ENCODE data around the gene LCP1. TPM values are rescaled to one million over a fixed set of nuclear protein-coding genes. Genes with fewer than 3 reads are reported as not detected.

The LCP1 gene
- total RNA-seq, 2 experiments from 2014 or later, result 266 to 276 TPM

- Histone ChIP-seq H3K27ac (ENCODE audit: low read depth in 1 of 2, low read length in 2 of 2) (no peak overlapping the region), H3K36me3 (ENCODE audit: insufficient read depth, low read length) (peaks cover 2% of the 10 kb centered on the region), H3K4me1 (ENCODE audit: insufficient read depth, low read length) (peaks cover 17% of the 10 kb centered on the region), H3K4me3 (ENCODE audit: low read length) (no peak overlapping the region), H3K9me3 (ENCODE audit: control insufficient read depth in 1 of 2, insufficient read depth in 1 of 2, low read length in 2 of 2) (no peaks in the 10 kb centered on the region), H3K27me3 (ENCODE audit: control insufficient read depth in 1 of 2, insufficient read depth in 2 of 2, low read length in 2 of 2) (no peaks in the 10 kb centered on the region)
- ChIA-PET POLR2A (no interaction called here), CTCF (interaction anchor here (0.6 kb wide), 1 partner anchor 171 kb away, joined by 3 read pairs; no protein-coding TSS in a partner anchor)
- TF ChIP-seq, protein P1, sequence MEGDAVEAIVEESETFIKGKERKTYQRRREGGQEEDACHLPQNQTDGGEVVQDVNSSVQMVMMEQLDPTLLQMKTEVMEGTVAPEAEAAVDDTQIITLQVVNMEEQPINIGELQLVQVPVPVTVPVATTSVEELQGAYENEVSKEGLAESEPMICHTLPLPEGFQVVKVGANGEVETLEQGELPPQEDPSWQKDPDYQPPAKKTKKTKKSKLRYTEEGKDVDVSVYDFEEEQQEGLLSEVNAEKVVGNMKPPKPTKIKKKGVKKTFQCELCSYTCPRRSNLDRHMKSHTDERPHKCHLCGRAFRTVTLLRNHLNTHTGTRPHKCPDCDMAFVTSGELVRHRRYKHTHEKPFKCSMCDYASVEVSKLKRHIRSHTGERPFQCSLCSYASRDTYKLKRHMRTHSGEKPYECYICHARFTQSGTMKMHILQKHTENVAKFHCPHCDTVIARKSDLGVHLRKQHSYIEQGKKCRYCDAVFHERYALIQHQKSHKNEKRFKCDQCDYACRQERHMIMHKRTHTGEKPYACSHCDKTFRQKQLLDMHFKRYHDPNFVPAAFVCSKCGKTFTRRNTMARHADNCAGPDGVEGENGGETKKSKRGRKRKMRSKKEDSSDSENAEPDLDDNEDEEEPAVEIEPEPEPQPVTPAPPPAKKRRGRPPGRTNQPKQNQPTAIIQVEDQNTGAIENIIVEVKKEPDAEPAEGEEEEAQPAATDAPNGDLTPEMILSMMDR (IDR thresholded peaks at IDR 0.05), result no peak
- no peak overlapping the region for H3K27ac Mint-ChIP-seq
- intact Hi-C loops (cut with DNase I, micrococcal nuclease), result loop anchor here (5.0 to 10.0 kb wide), 2 partner anchors 64 to 276 kb away; no protein-coding TSS in a partner anchor
- no peaks in the 10 kb centered on the region for H3K27me3 Mint-ChIP-seq
- H3K4me3 Mint-ChIP-seq, result no peak overlapping the region
- H3K36me3 Mint-ChIP-seq (ENCODE audit: low read depth), result peaks cover 3% of the 10 kb centered on the region
- no peak for DNase-seq
- no peak for ATAC-seq (ENCODE audit: poor library complexity)
- peaks cover 50% of the 10 kb centered on the region for H3K4me1 Mint-ChIP-seq (ENCODE audit: low read depth)
- no peaks in the 10 kb centered on the region for H3K9me3 Mint-ChIP-seq
Measured at GRCh38 chr13:46121033-46121432, 60.9 kb downstream of the LCP1 start.

DNA sequence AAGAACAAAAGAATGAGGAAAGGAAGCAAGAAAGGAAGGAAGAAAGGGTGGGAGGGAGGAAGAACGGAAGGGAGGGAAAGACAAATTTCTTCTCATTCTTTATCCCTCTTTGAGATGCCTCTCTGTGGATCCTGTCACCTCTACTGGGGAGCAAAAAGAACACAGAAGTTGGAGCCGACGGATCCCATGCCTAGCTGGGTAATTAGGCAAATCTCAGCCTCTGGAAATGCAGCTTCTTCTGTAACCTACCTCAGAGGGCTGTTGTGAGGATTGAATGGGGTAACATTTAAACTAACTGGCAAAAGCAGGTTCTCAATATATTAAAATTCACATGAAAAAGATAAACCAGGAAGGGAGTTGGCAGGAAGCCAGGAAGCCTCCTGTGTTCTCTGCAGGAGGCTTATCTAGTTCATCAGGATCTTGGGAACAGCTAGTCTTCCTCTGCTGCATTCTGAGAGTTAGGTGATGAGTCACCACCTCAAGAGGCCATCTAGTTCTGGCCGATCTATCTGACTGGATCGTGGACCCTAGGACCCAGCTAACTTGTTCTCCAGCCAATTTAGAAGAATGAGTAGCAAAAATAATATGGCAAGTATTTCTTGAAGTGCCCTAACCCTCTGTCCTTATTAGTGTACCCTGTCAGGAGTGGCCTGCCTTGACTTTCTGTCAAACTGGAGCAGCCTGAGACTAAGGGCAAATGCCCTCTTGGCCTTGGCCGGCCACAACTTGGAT, 61.9 kb downstream of the LCP1 start:
- ATAC-seq (ENCODE audit: poor library complexity), result no peak
- TF ChIP-seq, protein P1 (IDR thresholded peaks at IDR 0.05), result no peak
- H3K4me3 ChIP-seq (ENCODE audit: low read length), result no peak overlapping the region
- DNase-seq, result peak in 1 of 14 experiments; percentile 16
- CTCF ChIA-PET, result no interaction called here
- POLR2A ChIA-PET, result interaction anchor here (0.6 to 0.9 kb wide), 2 partner anchors 10 to 53 kb away, joined by 3 read pairs; no protein-coding TSS in a partner anchor
- H3K27me3 Mint-ChIP-seq, result no peaks in the 10 kb centered on the region
- no peaks in the 10 kb centered on the region for H3K36me3 ChIP-seq (ENCODE audit: insufficient read depth, low read length)
- no peak overlapping the region for H3K27ac Mint-ChIP-seq
- intact Hi-C loops (cut with DNase I, micrococcal nuclease), result loop anchor here (5.0 to 10.0 kb wide), 2 partner anchors 63 to 275 kb away; no protein-coding TSS in a partner anchor
- peaks cover 40% of the 10 kb centered on the region for H3K4me1 Mint-ChIP-seq (ENCODE audit: low read depth)
- no peaks in the 10 kb centered on the region for H3K36me3 Mint-ChIP-seq (ENCODE audit: low read depth)
- H3K4me3 Mint-ChIP-seq, result no peak overlapping the region
- H3K27ac ChIP-seq (ENCODE audit: low read depth in 1 of 2, low read length in 2 of 2), result no peak overlapping the region
- no peaks in the 10 kb centered on the region for H3K9me3 ChIP-seq (ENCODE audit: control insufficient read depth in 1 of 2, insufficient read depth in 1 of 2, low read length in 2 of 2)
- no peaks in the 10 kb centered on the region for H3K9me3 Mint-ChIP-seq
- no peaks in the 10 kb centered on the region for H3K27me3 ChIP-seq (ENCODE audit: control insufficient read depth in 1 of 2, insufficient read depth in 2 of 2, low read length in 2 of 2)
- peaks cover 13% of the 10 kb centered on the region for H3K4me1 ChIP-seq (ENCODE audit: insufficient read depth, low read length)

- Histone ChIP-seq H3K36me3 (ENCODE audit: insufficient read depth, low read length) (no peaks in the 10 kb centered on the region), H3K4me1 (ENCODE audit: insufficient read depth, low read length) (peaks cover 3% of the 10 kb centered on the region), H3K9me3 (ENCODE audit: control insufficient read depth in 1 of 2, insufficient read depth in 1 of 2, low read length in 2 of 2) (no peaks in the 10 kb centered on the region), H3K27me3 (ENCODE audit: control insufficient read depth in 1 of 2, insufficient read depth in 2 of 2, low read length in 2 of 2) (no peaks in the 10 kb centered on the region), H3K4me3 (ENCODE audit: low read length) (no peak overlapping the region), H3K27ac (ENCODE audit: low read depth in 1 of 2, low read length in 2 of 2) (no peak overlapping the region)
- CTCF ChIA-PET, result interaction anchor here (1.8 kb wide), 1 partner anchor 10 kb away, joined by 6 read pairs; no protein-coding TSS in a partner anchor
- intact Hi-C loops (cut with DNase I, micrococcal nuclease), result no loop called here
- Mint-ChIP-seq H3K4me1 (ENCODE audit: low read depth) (peaks cover 13% of the 10 kb centered on the region), H3K27me3 (peaks cover 18% of the 10 kb centered on the region), H3K9me3 (no peaks in the 10 kb centered on the region), H3K27ac (no peak overlapping the region), H3K36me3 (ENCODE audit: low read depth) (no peaks in the 10 kb centered on the region), H3K4me3 (no peak overlapping the region)
- ATAC-seq (ENCODE audit: poor library complexity) (no peak), DNase-seq (no peak)
- POLR2A ChIA-PET, result no interaction called here
- TF ChIP-seq, protein P1 (IDR thresholded peaks at IDR 0.05), result no peak
Measured at GRCh38 chr13:46116653-46117502, 65.1 kb downstream of the LCP1 start.

All from CD4-positive, alpha-beta T cell (primary cell).